GM12878 (cell line): ENCODE results near the gene MFNG. TPM values are rescaled to one million over a fixed set of nuclear protein-coding genes. Genes with fewer than 3 reads are reported as not detected.

ENCODE experiments used
- ATAC-seq: fragments of 200-7000 bp; cut with Tn5 transposase; 3 replicates; pipeline ENCODE4 v1.9.1; 2020; ENCODE audit warnings: mild to moderate bottlenecking, moderate library complexity
- BruUV-seq: library from RNA; stranded (reverse); fragments of 400-500 nt; replicated peaks from 2 replicates; lab custom pipeline; 2021; lab: Mats Ljungman, UMichigan
- CTCF ChIA-PET: fragments of 300-600 bp; sonication (Branson Sonifier 250); formaldehyde crosslinking; extraction: SDS; loops from one replicate; lab custom pipeline; 2021; ENCODE audit warnings: inconsistent platforms; lab: Yijun Ruan, JAX
- POLR2A ChIA-PET: fragments of 350-600 bp; formaldehyde crosslinking; extraction: SDS; loops from one replicate; lab custom pipeline; 2021; ENCODE audit warnings: inconsistent platforms; lab: Charles Lee
- RAD21 ChIA-PET: fragments of 300-600 bp; sonication (Branson Sonifier 250); formaldehyde crosslinking; loops from one replicate; lab custom pipeline; 2023; ENCODE audit warnings: antibody characterized with exemption; ENCODE audit not compliant: unreplicated experiment; lab: Charles Lee
- SMC1A ChIA-PET: fragments of 300-600 bp; sonication (Branson Sonifier 250); formaldehyde crosslinking; loops from one replicate; lab custom pipeline; 2023; ENCODE audit not compliant: unreplicated experiment, uncharacterized antibody; lab: Charles Lee
- DNase-seq: peaks from one replicate; pipeline ENCODE4 v3.0.0-alpha.2; 2011; ENCODE audit warnings: low read depth, low spot score
- FAIRE-seq: peaks from 3 replicates; lab custom pipeline; 2011; peaks lifted over from hg19 to GRCh38; lab: Jason Lieb, UNC
- H2AFZ ChIP-seq: 2 replicates; pipeline ENCODE4 v1.6.0; 2011; ENCODE audit warnings: low read depth, low read length, control low read depth; ENCODE audit not compliant: control insufficient read depth
- H3K27ac ChIP-seq: 2 replicates; pipeline ENCODE4 v1.5.1; 2011; ENCODE audit warnings: control low read depth; ENCODE audit not compliant: control insufficient read depth, insufficient read depth
- H3K27me3 ChIP-seq, 2 experiments: replicated peaks in 1 of 2; 2 replicates each; pipeline versions ENCODE4 v1.6.0 to v1.6.1; 2011; ENCODE audit warnings: low read length in 1 of 2; ENCODE audit not compliant: control insufficient read depth in 2 of 2, insufficient read depth in 2 of 2
- H3K36me3 ChIP-seq, 2 experiments: 2 replicates each; pipeline ENCODE4 v1.5.1; 2011; ENCODE audit warnings: low read length in 1 of 2; ENCODE audit not compliant: control insufficient read depth in 2 of 2, insufficient read depth in 2 of 2
- H3K4me1 ChIP-seq: 2 replicates; pipeline ENCODE4 v1.6.1; 2011; ENCODE audit warnings: mild to moderate bottlenecking, low read length, moderate library complexity, mixed read lengths; ENCODE audit not compliant: control insufficient read depth, insufficient read depth
- H3K4me2 ChIP-seq: 2 replicates; pipeline ENCODE4 v1.6.0; 2011; ENCODE audit warnings: control low read depth; ENCODE audit not compliant: control insufficient read depth, insufficient read depth
- H3K4me3 ChIP-seq: fragments of 200-600 bp; sonication (generic); 2 replicates; pipeline ENCODE4 v1.5.1; 2016
- H3K79me2 ChIP-seq: 2 replicates; pipeline ENCODE4 v1.6.0; 2011; ENCODE audit warnings: low read length; ENCODE audit not compliant: control insufficient read depth, insufficient read depth
- H3K9ac ChIP-seq: 2 replicates; pipeline ENCODE4 v1.8.0; 2011; ENCODE audit warnings: low read length, control low read depth, mixed read lengths; ENCODE audit not compliant: control insufficient read depth, insufficient read depth
- H3K9me3 ChIP-seq: replicated peaks from 3 replicates; pipeline ENCODE4 v1.5.1; 2011; ENCODE audit warnings: mild to moderate bottlenecking, low read length; ENCODE audit not compliant: control insufficient read depth, insufficient read depth
- H4K20me1 ChIP-seq: 2 replicates; pipeline ENCODE4 v1.6.0; 2011; ENCODE audit not compliant: control insufficient read depth, insufficient read depth
- BCLAF1 ChIP-seq: fragments of 450-650 bp; IDR thresholded peaks from 2 replicates; pipeline ENCODE4 v1.6.1; 2017; ENCODE audit warnings: antibody characterized with exemption, mild to moderate bottlenecking, moderate library complexity
- CREM ChIP-seq: IDR thresholded peaks from 2 replicates; pipeline ENCODE4 v1.6.1; 2014; ENCODE audit warnings: antibody characterized with exemption, low read depth
- EED ChIP-seq: sonication (generic); IDR thresholded peaks from 2 replicates; pipeline ENCODE4 v1.6.1; 2016; ENCODE audit warnings: antibody characterized with exemption, low read depth
- IRF4 ChIP-seq: IDR thresholded peaks from 2 replicates; pipeline ENCODE4 v1.6.1; 2011; ENCODE audit warnings: low read depth, low read length
- KLF5 ChIP-seq: fragments of 450-650 bp; IDR thresholded peaks from 2 replicates; pipeline ENCODE4 v1.6.1; 2014; ENCODE audit warnings: mild to moderate bottlenecking; ENCODE audit not compliant: partially characterized antibody
- MTA2 ChIP-seq: fragments of 450-650 bp; IDR thresholded peaks from 2 replicates; pipeline ENCODE4 v1.6.1; 2016; ENCODE audit warnings: low read depth, mild to moderate bottlenecking, moderate library complexity
- MTA3 ChIP-seq: IDR thresholded peaks from 2 replicates; pipeline ENCODE4 v1.6.1; 2012; ENCODE audit warnings: low read length, inconsistent platforms, borderline replicate concordance
- MXI1 ChIP-seq: fragments of 150-350 bp; IDR thresholded peaks from 2 replicates; pipeline ENCODE4 v1.6.1; 2011; ENCODE audit warnings: low read depth, mild to moderate bottlenecking, inconsistent platforms, low read length, improper control_type of control experiment
- MYC ChIP-seq: IDR thresholded peaks from 2 replicates; pipeline ENCODE4 v1.6.1; 2011; ENCODE audit warnings: mild to moderate bottlenecking, low read length, moderate library complexity, inconsistent platforms; ENCODE audit not compliant: insufficient read depth, insufficient replicate concordance, insufficient read length, severe bottlenecking
- PML ChIP-seq: IDR thresholded peaks from 2 replicates; pipeline ENCODE4 v1.6.1; 2012; ENCODE audit warnings: low read length, inconsistent platforms
- POU2F2 ChIP-seq: IDR thresholded peaks from 3 replicates; pipeline ENCODE4 v1.6.1; 2011; ENCODE audit warnings: low read depth, mild to moderate bottlenecking, low read length, borderline replicate concordance
- RB1 ChIP-seq: fragments of 450-650 bp; formaldehyde crosslinking; IDR thresholded peaks from 2 replicates; pipeline ENCODE4 v1.6.1; 2017; ENCODE audit warnings: mild to moderate bottlenecking, borderline replicate concordance
- SIX5 ChIP-seq: IDR thresholded peaks from 2 replicates; pipeline ENCODE4 v1.6.1; 2011; ENCODE audit warnings: mild to moderate bottlenecking, low read depth, low read length, moderate library complexity; ENCODE audit not compliant: severe bottlenecking
- WRNIP1 ChIP-seq: IDR thresholded peaks from 2 replicates; pipeline ENCODE4 v1.6.1; 2011; ENCODE audit warnings: low read depth, low read length, improper control_type of control experiment, borderline replicate concordance
- WGBS: methylation state at CpG from one replicate; pipeline ENCODE4 v1.1.6; 2016; ENCODE audit warnings: low lambda C conversion rate; ENCODE audit not compliant: insufficient replicate concordance, insufficient coverage; ENCODE audit errors: missing lambda C conversion rate; 5-methylcytosine and 5-hydroxymethylcytosine counted together
- in situ Hi-C: fragments of 300-500 bp; cut with MboI; formaldehyde crosslinking; loops from 9 replicates; pipeline ENCODE4 v1.14.3; 2018; ENCODE audit warnings: mixed read lengths
- intact Hi-C: fragments of 100-400 bp; cut with micrococcal nuclease; formaldehyde crosslinking; loops from one replicate; pipeline ENCODE4 v1.14.2; 2022; ENCODE audit not compliant: unreplicated experiment
- polyA plus RNA-seq, 11 experiments: library from polyadenylated mRNA; depleted of rRNA in 4 of 11; unstranded in 6 of 11; stranded (reverse) in 5 of 11; fragments of >200 nt; fragmentation: Nextera tagmentation in 4 of 11; fragmentation: Illumina TruSeq in 1 of 11; extraction: Ambion mirVana in 4 of 11; extraction: Trizol in 1 of 11; gene quantifications; 1 replicate in 1 of 11; 2 replicates in 10 of 11; pipeline versions ENCODE4 v1.2.1 to v1.2.3, GENCODE V29; 2011 to 2016; ENCODE audit warnings: inconsistent platforms in 2 of 11, missing spikeins in 2 of 11, low read depth in 1 of 11
- total RNA-seq, 4 experiments: library from RNA; depleted of rRNA in 3 of 4; stranded (reverse); fragments of >200 nt in 3 of 4; fragmentation: Illumina TruSeq in 1 of 4; extraction: Trizol in 1 of 4; gene quantifications; 2 replicates each; pipeline versions ENCODE4 v1.2.1 to v1.2.3, GENCODE V29; 2013 to 2021
- TF ChIP-seq, protein P1 (sequence below): fragments of 450-650 bp; IDR thresholded peaks from 2 replicates; pipeline ENCODE4 v1.6.1; 2017; ENCODE audit warnings: low read depth, mild to moderate bottlenecking, moderate library complexity
- TF ChIP-seq, protein P2 (sequence below): IDR thresholded peaks from 2 replicates; pipeline ENCODE4 v1.6.1; 2011; ENCODE audit warnings: low read depth, low read length, improper control_type of control experiment, borderline replicate concordance

MFNG gene
- total and polyA plus RNA-seq, 10 of the 15 experiments (the other 5 are each of a cell fraction or from before 2014, with no cell fraction given): 11.5 to 117 (median 68.5) TPM

GRCh38 chr22:37445501-37445900 is 40.7 kb downstream of the MFNG start:
- H3K4me2 ChIP-seq: no peak overlapping the region
- 47% methylated on average over 8 of the region's 9 CpGs for WGBS
- no TSS peak for BruUV-seq
- DNase-seq (no peak), FAIRE-seq (no peak), ATAC-seq (no peak)
- no peaks in the 10 kb centered on the region; a peak in 1 of 4 replicates for H3K27me3 ChIP-seq
- POLR2A ChIA-PET: interaction anchor here (0.7 kb wide), 1 partner anchor 198 kb away, joined by 6 read pairs; no protein-coding TSS in a partner anchor
- no peak overlapping the region for H3K4me3 ChIP-seq
- no peak overlapping the region for H3K9ac ChIP-seq
- H2AFZ ChIP-seq: no peak overlapping the region
- intact Hi-C loops: no loop called here
- RAD21 ChIA-PET: no interaction called here
- in situ Hi-C loops: no loop called here
- H3K9me3 ChIP-seq: no peaks in the 10 kb centered on the region; the same call in 2 of the 3 replicates
- H3K36me3 ChIP-seq: no peaks in the 10 kb centered on the region
- CTCF ChIA-PET: interaction anchor here (1.0 kb wide), 1 partner anchor 16 kb away, joined by 3 read pairs; no protein-coding TSS in a partner anchor
- H3K79me2 ChIP-seq: no peaks in the 10 kb centered on the region
- TF ChIP-seq RB1 (no peak), IRF4 (no peak), POU2F2 (no peak), MTA3 (no peak), MTA2 (no peak), CREM (no peak), EED (no peak), MYC (no peak), SIX5 (no peak), MXI1 (no peak), WRNIP1 (no peak), KLF5 (no peak), BCLAF1 (no peak), PML (no peak)
- TF ChIP-seq, protein P1, sequence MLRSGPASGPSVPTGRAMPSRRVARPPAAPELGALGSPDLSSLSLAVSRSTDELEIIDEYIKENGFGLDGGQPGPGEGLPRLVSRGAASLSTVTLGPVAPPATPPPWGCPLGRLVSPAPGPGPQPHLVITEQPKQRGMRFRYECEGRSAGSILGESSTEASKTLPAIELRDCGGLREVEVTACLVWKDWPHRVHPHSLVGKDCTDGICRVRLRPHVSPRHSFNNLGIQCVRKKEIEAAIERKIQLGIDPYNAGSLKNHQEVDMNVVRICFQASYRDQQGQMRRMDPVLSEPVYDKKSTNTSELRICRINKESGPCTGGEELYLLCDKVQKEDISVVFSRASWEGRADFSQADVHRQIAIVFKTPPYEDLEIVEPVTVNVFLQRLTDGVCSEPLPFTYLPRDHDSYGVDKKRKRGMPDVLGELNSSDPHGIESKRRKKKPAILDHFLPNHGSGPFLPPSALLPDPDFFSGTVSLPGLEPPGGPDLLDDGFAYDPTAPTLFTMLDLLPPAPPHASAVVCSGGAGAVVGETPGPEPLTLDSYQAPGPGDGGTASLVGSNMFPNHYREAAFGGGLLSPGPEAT: no peak
- TF ChIP-seq, protein P2, sequence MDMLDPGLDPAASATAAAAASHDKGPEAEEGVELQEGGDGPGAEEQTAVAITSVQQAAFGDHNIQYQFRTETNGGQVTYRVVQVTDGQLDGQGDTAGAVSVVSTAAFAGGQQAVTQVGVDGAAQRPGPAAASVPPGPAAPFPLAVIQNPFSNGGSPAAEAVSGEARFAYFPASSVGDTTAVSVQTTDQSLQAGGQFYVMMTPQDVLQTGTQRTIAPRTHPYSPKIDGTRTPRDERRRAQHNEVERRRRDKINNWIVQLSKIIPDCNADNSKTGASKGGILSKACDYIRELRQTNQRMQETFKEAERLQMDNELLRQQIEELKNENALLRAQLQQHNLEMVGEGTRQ: no peak
- H3K4me1 ChIP-seq: no peaks in the 10 kb centered on the region
- no peaks in the 10 kb centered on the region for H4K20me1 ChIP-seq
- no peak overlapping the region for H3K27ac ChIP-seq
- SMC1A ChIA-PET: no interaction called here
